Hematopoietic multipotent progenitor cell treated with erythropoietin and hydrocortisone succinate and interleukin-3 and kit ligand, for 4 days (in vitro differentiated cells): ENCODE results near the gene PRIM1.
A peak's percentile ranks its signal among the peaks of the same experiment; 100 is the strongest.
"Not testable (repeated sequence)": the region's sequence is repeated elsewhere in the genome, so short reads cannot be mapped to it uniquely, and the experiment has no call there.

ENCODE experiments used
- DNase-seq: peaks from one replicate; pipeline ENCODE4 v3.0.0-alpha.2; 2015

Gene PRIM1

DNA sequence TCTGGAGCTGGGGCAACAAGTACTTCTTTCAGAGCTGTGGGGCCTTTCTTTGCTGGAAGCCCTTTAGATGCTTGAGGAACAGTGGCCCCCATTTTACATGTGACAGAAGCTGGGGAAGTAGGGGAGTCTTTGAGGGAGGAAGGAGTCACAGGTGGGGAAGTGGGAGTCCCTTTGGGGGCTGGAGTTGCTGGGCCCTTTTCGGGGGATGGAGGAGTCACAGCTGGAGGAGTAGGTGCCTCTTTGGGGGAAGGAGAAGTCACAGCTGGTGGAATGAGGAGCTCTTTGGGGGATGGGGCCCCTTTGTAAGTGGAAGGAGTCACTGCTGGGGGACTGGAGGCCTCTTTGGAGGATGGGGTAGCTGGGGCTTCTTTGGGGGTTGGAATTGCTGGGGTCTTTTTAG is 35.7 kb downstream of the PRIM1 start:
- DNase-seq = peak; percentile 39

DNA sequence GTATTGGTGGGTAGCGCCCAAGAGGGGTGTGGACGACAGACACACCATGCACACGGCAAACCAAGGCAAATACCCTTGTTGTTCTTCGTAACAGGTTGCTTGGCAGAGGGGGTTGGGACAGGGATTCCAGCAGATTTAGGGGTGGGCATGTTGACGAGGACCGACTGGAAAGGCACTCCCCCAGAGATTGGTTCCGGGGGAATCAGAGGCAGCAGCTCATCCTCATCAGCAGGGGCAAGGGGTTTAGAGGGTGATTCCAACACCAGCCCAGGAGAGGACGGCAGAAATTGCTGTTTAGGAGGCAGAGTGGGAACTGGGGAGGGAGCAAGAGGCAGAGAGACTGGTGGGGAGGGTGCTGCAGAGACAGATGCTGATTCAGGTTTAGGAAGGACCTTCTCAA is 36.3 kb downstream of the PRIM1 start:
- DNase-seq = no peak

DNA sequence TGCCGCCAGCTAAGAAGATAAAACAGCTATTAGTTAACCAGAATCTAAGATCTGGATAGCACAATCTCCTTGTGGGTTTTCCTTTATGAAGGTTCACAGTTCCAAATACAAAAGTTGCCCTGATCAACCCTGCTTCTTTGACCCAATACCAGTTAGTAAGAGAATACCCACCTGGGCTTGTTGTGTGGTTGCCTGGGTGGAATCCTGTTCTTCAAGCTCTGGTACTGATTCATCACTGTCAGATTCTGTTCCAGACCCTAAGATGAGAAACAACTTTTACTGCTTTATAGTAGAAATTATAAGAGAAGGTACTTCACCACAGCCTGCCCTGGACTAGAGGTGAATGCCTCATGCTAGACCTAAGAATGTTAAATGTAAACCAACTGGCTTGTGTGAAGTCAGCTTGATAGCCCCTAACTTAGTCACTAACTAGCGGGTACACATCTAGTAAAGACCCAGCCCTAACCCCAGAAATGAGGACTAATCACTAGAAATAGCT is 37.6 kb downstream of the PRIM1 start:
- no peak for DNase-seq

DNA sequence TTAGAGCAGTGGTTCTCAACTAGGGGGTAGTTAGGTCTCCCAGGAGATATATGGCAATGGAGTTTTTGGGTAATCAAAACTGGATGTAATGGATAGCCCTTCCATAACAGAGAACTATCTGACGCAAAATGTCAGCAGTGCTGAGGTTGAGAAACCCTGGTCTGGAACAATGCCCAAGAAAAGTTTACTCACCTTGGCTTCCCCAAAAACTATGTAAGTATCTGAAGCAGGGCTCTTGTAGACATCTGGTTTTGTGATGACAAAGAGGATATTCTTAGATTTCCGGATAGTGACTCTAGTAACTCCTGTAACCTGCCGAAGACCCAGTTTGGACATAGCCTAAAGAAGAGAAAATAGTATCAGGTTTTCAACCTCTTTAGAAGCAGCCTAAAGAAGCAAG is 38.8 kb downstream of the PRIM1 start:
- no peak for DNase-seq

DNA sequence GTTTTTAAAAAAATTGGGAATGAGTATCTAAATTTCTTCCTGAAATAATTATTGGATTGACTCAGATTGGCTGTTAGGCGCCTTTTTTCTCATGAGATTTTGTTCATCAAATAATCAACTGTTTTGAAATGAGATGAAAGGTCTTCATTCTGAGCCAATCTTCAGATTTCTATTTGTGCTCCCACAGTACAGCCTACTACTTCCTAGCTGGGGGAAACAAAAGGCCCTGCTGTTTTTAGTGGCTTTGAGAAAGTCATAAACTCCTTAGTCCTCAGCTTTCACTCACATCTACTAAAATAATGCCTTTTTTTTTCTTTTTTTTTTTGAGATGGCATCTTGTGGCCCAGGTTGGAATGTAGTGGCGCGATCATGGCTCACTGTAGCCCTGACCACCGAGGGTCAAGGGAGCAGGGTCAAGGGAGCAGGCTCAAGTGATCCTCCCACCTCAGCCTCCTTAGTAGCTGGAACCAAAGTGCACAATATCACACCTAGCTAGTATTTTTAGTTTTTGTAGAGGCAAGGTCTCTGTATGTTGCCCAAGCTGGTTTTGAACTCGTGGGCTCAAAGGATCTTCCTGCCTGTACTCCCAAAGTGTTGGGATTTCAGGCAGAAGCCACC is 42.3 kb downstream of the PRIM1 start:
- DNase-seq = no peak

DNA sequence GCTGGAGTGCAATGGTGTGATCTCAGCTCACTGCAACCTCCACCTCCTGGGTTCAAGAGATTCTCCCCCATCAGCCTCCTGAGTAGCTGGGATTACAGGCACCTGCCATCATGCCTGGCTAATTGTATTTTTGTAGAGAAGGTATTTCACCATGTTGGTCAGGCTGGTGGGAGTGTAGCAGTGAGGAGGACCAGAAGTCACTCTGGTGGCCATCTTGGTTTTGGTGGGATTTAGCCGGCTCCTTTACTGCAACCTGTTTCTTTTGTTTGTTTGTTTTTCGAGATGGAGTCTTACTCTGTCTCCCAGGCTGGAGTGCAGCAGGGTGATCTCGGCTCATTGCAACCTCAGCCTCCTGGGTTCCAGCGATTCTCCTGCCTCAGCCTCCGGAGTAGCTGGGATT is 47.6 kb downstream of the PRIM1 start:
- DNase-seq = not testable (repeated sequence)

DNA sequence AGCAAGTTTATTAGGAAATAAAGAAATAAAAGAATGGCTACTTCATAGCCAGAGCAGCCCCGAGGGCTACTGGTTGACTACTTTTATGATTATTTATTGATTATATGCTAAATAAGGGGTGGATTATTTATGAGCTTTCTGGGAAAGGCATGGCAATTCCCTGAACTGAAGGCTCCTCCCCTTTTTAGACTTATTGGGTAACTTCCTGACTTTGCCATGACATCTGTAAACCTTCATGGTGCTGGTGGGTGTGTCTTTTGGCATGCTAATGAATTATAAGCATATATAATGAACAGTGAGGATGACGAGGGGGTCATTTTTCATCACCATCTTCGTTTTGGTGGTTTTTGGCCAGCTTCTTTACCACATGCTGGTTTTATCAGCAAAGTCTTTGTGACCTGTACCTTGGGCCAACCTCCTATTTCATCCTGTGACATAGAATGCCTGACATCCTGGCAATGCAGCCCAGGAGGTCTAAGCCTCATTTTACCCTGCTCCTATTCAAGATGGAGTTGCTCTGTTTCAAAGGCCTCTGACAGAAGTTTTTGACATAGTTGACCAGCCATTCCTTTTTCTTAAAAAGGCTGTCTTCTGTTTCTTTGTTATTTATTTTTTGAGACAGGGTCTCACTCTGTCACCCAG is 53.0 kb downstream of the PRIM1 start:
- DNase-seq = peak; percentile 75

DNA sequence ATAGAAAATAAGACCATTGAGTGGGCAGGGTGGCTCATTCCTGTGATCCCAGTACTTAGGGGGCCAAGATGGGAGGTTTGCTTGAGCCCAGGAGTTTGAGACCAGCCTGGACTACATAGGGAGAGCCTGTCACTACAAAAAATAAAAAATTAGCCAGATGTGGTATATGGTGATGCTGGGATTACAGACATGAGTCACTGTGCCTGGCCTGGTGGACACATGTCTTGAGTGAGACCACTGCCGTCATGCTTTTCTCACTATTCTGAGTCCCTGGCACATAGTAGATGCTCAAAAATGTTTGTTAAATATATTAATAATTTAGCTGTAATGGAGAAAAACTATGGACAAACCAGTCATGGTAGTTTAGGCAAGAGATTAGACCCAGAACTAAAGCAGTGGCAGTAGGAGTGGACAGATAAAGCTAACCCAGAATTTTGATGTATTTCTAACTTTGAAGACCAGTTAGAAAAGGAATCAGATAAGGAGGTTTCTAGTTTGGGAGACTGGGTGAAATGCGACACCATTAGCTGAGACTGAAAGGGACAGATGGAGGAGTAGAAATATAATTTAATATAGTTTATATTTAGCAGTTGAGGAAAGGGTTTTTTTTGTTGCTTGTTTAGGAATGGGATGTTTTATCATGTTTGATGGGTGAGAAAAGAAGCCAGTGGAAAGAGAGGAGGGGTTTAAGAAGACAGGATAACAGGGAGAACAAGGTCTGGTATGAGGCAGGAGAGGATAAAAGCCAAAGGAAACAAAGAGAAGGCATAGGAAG is 56.6 kb downstream of the PRIM1 start:
- DNase-seq = no peak

DNA sequence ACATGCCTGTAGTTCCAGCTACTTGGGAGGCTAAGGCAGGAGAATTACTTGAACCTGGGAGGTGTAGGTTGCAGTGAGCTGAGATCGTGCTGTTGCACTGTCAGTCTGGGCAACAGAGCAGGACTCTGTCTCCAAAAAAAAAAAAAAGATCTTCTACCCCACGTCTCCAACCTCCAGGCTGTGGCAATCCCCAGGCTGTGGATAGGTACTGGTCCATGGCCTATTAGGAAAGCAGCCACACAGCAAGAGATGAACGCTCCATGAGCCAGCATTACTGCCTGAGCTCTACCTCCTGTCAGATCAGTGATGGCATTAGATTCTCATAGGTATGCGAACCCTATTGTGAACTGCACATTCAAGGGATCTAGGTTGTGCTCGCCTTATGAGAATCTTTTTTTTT is 58.0 kb downstream of the PRIM1 start:
- no peak for DNase-seq

DNA sequence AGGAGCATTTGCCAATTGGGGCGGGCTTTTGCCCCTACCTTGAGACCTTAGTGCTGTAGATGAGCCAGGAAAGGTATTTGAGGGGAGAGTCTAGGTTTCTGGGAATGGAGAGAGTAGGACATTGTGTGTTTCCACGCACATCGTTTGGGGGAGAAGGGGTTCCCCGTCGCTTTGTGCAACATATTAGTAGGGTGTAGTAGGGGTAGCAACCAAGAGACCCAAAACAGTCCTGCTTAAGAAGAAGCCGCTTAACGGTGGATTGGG is 63.3 kb downstream of the PRIM1 start:
- DNase-seq = no peak

DNA sequence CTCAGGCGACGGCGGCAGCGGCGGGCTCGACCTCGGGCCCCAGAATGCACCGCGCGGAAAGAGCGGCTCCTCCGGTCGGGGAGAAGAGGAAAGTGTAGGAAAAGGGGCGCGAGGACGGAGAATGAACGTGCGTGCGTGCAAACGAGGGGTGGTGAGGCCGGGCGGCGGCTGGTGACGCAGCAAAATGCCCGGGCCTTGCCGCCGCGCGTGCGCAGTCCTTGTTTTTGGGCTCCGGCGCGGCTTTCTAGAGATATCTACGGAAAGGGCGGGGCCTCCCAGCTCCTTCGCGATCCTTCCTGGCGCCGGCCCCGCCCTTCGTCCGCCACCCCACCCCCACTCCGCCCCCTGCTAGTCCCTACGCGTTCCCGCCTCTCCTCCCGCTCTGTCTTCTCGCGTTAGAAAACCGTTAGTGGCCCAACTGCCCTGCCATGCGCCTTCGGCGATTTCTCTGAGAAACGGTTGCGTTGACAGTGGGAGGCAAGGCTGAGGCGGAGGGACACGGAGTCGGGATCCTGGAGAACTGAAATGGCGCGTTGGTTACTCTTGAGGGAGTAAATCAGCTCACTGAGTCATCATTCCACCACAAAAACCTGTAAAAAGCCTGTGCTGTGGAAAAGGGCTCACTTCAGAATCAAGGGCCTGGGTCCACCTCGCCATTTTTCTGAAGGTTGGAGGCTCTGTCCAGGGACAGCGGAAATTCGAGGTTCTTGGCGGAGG is 63.8 kb downstream of the PRIM1 start, which contains the start of gene PTGES3:
TSS of gene PTGES3 (minus strand) at position 156 of the 717 bp plus-strand sequence. CDS start 285 bp downstream, outside the sequence.
- DNase-seq = peak; percentile 100

DNA sequence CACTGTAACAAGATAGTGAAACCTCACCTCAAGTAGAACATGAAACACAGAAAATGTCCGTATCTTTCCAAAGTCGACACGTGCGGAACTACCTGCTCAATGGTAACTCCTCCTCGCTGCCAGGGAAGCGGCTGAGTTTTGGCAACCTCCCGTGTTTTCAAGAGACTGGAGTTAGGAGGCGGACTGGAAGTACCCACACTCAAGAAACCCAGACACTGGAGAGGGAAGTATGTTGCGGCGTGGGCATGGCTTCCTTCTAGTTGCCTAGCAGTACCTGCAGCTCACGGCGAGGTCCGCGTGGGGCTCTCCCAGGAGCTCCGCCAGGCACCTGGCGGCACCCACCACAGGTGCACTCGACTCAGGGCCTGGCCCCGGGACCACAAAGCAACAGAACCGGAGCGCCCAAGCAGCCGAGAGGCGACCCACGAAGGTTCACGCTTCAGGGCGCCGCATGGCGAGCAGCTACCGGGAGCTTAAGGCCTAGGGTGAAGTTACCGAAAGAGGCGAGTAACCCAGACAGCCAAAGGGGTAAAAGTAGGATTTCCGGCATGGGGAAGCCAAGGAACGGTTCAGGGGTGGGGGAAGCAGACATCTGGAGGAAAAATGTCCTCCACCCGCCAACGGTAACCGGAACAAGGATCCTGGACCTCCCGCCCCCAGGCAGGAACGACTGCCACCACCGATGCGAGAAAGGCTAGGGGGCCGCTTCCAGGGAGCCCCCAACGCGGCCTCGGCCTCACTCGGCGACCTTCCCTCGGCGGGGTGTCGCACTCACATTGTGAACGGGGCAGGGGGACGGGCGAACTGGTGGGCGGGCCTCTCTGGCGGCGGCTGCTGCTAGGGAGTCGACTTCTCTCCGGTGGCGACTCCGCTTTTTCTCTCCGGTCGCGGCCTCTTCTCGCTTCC is 64.6 kb downstream of the PRIM1 start:
- DNase-seq = peak; percentile 69

DNA sequence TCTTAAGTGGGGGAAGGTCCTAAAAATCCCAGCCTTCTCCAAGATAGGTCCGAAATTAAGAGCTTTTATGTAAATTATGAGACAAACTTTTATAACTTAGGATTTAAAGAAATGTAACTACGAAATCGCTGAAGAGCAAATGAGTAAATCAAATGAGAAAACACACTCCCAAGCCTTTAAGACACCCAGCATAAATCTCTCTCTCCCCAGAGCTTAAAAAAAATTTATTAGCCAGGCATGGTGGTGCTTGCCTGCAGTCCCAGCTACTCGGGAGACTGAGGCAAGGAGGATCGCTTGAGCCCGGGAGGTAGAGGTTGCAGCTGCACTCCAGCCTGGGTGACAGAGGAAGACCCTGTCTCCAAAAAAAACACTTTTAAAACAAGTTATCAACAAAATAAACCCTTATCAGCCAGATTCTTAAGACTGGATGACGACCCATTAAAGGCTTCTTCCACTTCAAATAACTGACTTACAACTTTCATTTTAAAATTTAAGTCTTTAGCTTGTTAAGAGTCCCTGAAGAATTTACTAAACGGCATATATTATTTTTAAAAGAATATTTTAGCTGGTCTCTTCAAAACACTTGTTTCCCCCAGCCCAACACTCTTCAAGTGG is 67.3 kb downstream of the PRIM1 start:
- no peak for DNase-seq

DNA sequence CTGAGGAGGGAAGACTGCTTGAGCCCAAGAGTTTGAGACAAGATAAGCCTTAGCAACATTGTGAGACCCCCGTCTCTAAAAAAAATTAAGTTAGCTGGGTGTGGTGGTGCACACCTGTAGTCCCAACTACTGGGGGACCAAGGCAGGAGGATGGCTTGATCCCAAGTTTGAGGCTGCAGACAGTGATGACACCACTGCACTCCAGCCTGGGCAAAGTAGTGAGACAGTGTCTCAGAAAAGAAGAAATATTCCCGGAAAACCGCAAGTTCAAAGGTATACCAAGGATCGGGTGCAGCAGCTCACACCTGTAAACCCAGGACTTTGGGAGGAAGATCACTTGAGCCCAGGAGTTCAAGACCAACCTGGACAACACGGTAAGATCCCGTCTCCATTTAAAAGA is 69.8 kb downstream of the PRIM1 start:
- no peak for DNase-seq
